Body of pancreas (tissue), 4 donors: ENCODE measurements around the gene UGT3A2. TPM values are rescaled to one million over a fixed set of nuclear protein-coding genes. Genes with fewer than 3 reads are reported as not detected.
"Not testable (repeated sequence)": the region's sequence is repeated elsewhere in the genome, so short reads cannot be mapped to it uniquely, and the experiment has no call there.

Experiments
- ATAC-seq: fragments of 150-250 bp; one replicate; pipeline ENCODE4 v1.9.1; 2016
- DNase-seq, 4 donors: peaks; one replicate each; pipeline ENCODE4 v3.0.0-alpha.2; 2019
- H3K27ac ChIP-seq, 4 donors: fragments of 200-600 bp; sonication (generic); 1 replicate in 3 of 4; 2 replicates in 1 of 4; pipeline versions ENCODE4 v1.5.1 to v1.6.1; 2016 to 2019; ENCODE audit warnings: mild to moderate bottlenecking in 1 of 4, mixed read lengths in 1 of 4, moderate library complexity in 1 of 4
- H3K27me3 ChIP-seq, 2 donors: fragments of 200-600 bp; sonication (generic); one replicate each; pipeline ENCODE4 v1.6.0; 2016; ENCODE audit warnings: mild to moderate bottlenecking in 1 of 2
- H3K36me3 ChIP-seq, 2 donors: fragments of 200-600 bp; sonication (generic); replicated peaks in 1 of 2; 2 replicates each; pipeline ENCODE4 v1.5.1; 2016; ENCODE audit warnings: low read depth in 2 of 2; ENCODE audit not compliant: insufficient read depth in 1 of 2
- H3K4me1 ChIP-seq: fragments of 200-600 bp; sonication (generic); one replicate; pipeline ENCODE4 v1.6.0; 2016
- H3K4me3 ChIP-seq, 2 donors: fragments of 200-600 bp; sonication (generic); 1 replicate in 1 of 2; 2 replicates in 1 of 2; pipeline ENCODE4 v1.5.1; 2016 to 2019
- H3K9me3 ChIP-seq, 3 donors: fragments of 200-600 bp; sonication (generic); 1 replicate in 2 of 3; 2 replicates in 1 of 3; pipeline ENCODE4 v1.5.1; 2016
- POLR2A ChIP-seq, 3 donors: fragments of 450-650 bp; IDR thresholded peaks; one replicate each; pipeline ENCODE4 v1.6.1; 2016; ENCODE audit warnings: antibody characterized with exemption in 3 of 3, mild to moderate bottlenecking in 2 of 3
- WGBS, 2 donors: methylation state at CpG; one replicate each; pipeline ENCODE4 v1.1.5; 2017; 5-methylcytosine and 5-hydroxymethylcytosine counted together
- intact Hi-C: fragments of 100-400 bp; cut with DNase I; formaldehyde crosslinking; loops from one replicate; pipeline ENCODE4 v1.15.1; 2023
- total RNA-seq, 2 donors: library from RNA; depleted of rRNA; stranded (reverse); fragments of >200 nt; gene quantifications; one replicate each; pipeline ENCODE4 v1.1.0, GENCODE V29; 2016
- TF ChIP-seq, protein P1 (sequence below), 7 experiments: fragments of 450-650 bp in 4 of 7; fragments of 200-600 bp in 3 of 7; sonication (generic) in 3 of 7; IDR thresholded peaks; one replicate each; pipeline ENCODE4 v1.5.1; 2016 to 2019; ENCODE audit warnings: antibody characterized with exemption in 7 of 7

UGT3A2 gene
- total RNA-seq, 2 donors from 2014 or later = not detected

DNA sequence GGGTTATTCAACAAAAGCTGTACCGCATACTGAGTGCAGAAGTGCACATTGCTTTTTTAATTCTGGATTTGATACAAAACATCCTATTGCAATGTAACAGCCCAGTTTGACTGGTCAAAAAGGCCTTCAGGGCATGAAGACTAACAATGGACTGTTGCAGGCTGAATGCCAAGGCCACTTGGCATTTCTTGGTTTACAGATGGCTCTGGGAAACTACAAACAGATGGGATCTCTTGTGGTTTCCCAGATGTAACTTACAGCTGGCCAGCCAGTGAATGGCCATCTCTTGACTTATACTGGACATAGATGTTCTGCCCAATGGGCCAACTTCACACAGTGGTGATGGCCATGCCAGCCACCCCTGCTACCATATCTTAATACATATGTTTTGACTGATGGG, 36.8 kb downstream of the UGT3A2 start:
- Histone ChIP-seq H3K27ac (no peak overlapping the region), H3K4me1 (no peaks in the 10 kb centered on the region), H3K27me3 (no peaks in the 10 kb centered on the region), H3K36me3 (no peaks in the 10 kb centered on the region), H3K9me3 (no peaks in the 10 kb centered on the region), H3K4me3 (no peak overlapping the region)
- 67 to 94% methylated on average over 1 of the region's 1 CpG for WGBS, 2 donors
- ATAC-seq (no peak), DNase-seq (no peak)
- TF ChIP-seq, protein P1, sequence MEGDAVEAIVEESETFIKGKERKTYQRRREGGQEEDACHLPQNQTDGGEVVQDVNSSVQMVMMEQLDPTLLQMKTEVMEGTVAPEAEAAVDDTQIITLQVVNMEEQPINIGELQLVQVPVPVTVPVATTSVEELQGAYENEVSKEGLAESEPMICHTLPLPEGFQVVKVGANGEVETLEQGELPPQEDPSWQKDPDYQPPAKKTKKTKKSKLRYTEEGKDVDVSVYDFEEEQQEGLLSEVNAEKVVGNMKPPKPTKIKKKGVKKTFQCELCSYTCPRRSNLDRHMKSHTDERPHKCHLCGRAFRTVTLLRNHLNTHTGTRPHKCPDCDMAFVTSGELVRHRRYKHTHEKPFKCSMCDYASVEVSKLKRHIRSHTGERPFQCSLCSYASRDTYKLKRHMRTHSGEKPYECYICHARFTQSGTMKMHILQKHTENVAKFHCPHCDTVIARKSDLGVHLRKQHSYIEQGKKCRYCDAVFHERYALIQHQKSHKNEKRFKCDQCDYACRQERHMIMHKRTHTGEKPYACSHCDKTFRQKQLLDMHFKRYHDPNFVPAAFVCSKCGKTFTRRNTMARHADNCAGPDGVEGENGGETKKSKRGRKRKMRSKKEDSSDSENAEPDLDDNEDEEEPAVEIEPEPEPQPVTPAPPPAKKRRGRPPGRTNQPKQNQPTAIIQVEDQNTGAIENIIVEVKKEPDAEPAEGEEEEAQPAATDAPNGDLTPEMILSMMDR (IDR thresholded peaks at IDR 0.05) = no peak
- no peak for TF ChIP-seq POLR2A (IDR thresholded peaks at IDR 0.05)
- intact Hi-C loops = no loop called here

DNA sequence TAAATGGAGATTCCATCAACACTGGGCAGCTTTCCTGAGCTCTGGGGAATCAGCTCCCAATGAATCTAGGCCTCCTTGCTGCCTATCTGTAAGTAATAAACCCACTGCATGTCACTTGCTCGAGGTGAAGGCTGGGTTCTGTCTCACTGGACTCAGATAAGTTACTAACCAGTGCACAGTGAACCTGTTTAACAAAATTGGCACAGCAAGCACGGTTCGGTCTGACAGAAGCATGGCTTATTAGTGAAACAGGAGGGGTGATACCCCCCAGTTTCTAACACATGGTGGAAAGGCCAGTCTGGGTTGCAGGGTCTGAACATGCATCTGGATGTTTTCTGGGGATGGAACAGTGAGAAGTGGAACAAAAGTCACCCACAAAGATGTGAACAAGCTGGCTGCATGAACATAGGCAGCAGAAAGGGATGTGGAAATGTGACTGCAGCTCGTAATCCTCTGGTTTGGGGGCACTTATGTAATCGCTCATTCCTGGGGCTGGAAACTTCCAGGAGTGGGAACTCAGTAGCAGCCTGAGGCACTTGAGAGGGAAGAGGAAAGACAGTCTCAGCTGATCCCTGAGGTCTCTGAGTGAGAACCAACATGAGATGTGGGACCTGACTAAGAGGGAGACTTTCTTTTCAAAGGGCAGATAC, 37.7 kb downstream of the UGT3A2 start:
- no peaks in the 10 kb centered on the region for H3K4me1 ChIP-seq
- DNase-seq (no peak), ATAC-seq (no peak)
- H3K27ac ChIP-seq = no peak overlapping the region
- H3K4me3 ChIP-seq = no peak overlapping the region
- intact Hi-C loops = no loop called here
- no peaks in the 10 kb centered on the region for H3K9me3 ChIP-seq
- WGBS, 2 donors = 72 to 77% methylated on average over 5 of the region's 5 CpGs
- no peaks in the 10 kb centered on the region for H3K27me3 ChIP-seq
- H3K36me3 ChIP-seq = no peaks in the 10 kb centered on the region
- TF ChIP-seq, protein P1 (IDR thresholded peaks at IDR 0.05) = no peak
- no peak for TF ChIP-seq POLR2A (IDR thresholded peaks at IDR 0.05)

DNA sequence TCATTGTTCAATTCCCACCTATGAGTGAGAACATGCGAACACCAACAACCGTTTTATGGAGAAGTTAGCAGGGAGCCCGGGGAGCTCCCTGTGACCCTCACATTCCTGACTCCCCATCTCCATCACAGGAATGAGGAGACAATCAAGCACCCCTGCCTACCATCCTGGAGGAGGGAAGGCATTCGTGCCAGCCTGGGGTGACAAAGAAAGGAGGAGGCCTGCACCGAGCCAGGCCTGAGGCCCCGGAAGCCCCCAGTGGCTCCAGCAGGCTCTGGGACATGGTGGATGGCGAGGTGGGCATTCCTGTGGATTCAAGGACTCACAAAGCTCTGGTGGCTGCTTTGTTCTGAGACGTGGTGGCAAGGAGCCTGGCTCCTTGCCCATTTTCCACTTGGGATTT, 39.0 kb downstream of the UGT3A2 start:
- 83 to 85% methylated on average over 8 of the region's 8 CpGs for WGBS, 2 donors
- H3K9me3 ChIP-seq = no peaks in the 10 kb centered on the region
- intact Hi-C loops = no loop called here

DNA sequence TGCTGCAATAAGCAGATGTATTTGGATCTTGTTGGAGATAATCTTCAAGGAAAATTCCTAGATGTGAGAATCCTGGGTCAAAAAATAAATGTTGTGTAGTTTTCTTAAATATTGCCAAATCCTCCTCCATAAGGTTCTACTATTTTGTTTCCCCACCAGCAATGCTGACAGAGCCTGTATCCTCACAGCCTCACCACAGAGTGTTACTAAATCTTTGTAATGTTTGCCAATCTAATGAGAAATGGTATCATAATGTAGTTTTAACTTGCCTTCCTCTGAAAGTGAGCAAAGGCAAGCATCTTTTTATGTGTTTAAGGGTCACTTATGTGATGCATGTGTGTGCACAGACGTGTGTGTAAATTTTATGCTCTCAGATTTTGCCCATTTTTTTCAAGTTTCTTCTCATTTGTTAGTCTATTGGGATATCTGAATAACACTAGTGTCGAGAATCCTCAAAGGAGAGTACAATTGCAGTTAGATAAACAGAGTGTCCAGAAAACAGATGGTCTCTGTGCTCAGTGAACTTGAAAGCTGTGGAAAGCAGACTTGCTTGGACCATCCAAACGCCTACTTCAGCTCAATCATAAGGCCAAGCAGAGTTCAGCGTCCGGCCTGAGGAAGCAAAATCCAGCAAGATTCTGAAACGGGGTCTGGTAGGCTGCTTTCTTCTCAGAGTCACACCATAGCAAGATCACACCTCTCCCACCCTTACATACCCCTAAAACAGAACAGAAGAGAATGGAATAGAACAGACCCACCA, 39.8 kb downstream of the UGT3A2 start:
- Histone ChIP-seq H3K36me3 (no peaks in the 10 kb centered on the region), H3K9me3 (no peaks in the 10 kb centered on the region), H3K27ac (no peak overlapping the region), H3K4me1 (no peaks in the 10 kb centered on the region), H3K4me3 (no peak overlapping the region), H3K27me3 (no peaks in the 10 kb centered on the region)
- intact Hi-C loops = no loop called here
- 70 to 72% methylated on average over 6 of the region's 6 CpGs for WGBS, 2 donors
- no peak for ATAC-seq
- no peak for DNase-seq
- TF ChIP-seq, protein P1 (IDR thresholded peaks at IDR 0.05) = no peak
- no peak for TF ChIP-seq POLR2A (IDR thresholded peaks at IDR 0.05)

More for the DNA sequence above, 39.0 kb downstream of the UGT3A2 start:
- H3K27me3 ChIP-seq = no peaks in the 10 kb centered on the region
- ATAC-seq (no peak), DNase-seq (no peak)
- TF ChIP-seq POLR2A (IDR thresholded peaks at IDR 0.05) = no peak
- TF ChIP-seq, protein P1 (IDR thresholded peaks at IDR 0.05) = no peak
- H3K4me1 ChIP-seq = no peaks in the 10 kb centered on the region
- no peak overlapping the region for H3K27ac ChIP-seq
- no peaks in the 10 kb centered on the region for H3K36me3 ChIP-seq
- H3K4me3 ChIP-seq = no peak overlapping the region

DNA sequence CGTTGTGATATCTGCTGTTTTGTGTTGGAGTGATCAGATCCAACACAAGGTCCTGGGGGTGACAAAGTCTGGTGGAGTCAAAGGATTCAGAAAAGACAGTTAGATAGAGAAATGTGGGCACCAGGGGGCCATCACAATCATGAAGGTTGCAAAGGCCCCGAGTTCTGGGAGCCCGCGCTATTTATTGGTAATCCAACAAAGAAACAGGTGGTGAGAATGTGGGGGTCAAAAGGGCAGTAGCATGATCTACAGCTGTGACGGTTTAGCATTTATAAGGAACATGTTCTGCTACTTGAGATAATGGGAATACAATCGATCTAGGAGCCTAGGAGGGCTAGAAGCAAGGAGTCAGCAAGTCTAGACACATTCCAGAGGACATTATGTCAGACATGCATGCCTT, 44.4 kb downstream of the UGT3A2 start:
- ATAC-seq, H3K36me3 ChIP-seq, H3K4me3 ChIP-seq, H3K27me3 ChIP-seq, H3K9me3 ChIP-seq, DNase-seq, H3K27ac ChIP-seq, intact Hi-C loops: not testable (repeated sequence)
- WGBS, 2 donors = 75 to 80% methylated on average over 6 of the region's 6 CpGs
- H3K4me1 ChIP-seq = peaks cover 10% of the 10 kb centered on the region

DNA sequence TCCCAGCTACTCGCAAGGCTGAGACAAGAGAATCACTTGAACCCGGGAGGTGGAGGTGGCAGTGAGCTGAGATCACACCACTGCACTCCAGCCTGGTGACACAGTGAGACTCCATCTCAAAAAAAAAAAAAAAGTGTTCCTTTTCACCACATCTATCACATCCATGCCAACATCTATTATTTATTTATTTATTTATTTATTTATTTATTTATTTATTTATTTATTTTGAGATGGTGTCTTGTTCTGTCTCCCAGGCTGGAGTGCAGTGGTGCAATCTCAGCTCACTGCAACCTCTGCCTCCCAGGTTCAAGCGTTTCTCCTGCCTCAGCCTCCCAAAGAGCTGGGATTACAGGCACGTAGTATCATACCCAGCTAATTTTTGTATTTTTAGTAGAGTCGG, 47.1 kb downstream of the UGT3A2 start:
- ATAC-seq, intact Hi-C loops, H3K9me3 ChIP-seq, H3K27ac ChIP-seq, DNase-seq, H3K36me3 ChIP-seq, H3K27me3 ChIP-seq, H3K4me3 ChIP-seq: not testable (repeated sequence)
- peaks cover 14% of the 10 kb centered on the region for H3K4me1 ChIP-seq
- WGBS, 2 donors = 82 to 93% methylated on average over 5 of the region's 5 CpGs
